Thyroid gland (tissue), 4 donors: Measurements from ENCODE around the gene SCUBE3. TPM values are rescaled to one million over a fixed set of nuclear protein-coding genes. Genes with fewer than 3 reads are reported as not detected.
A peak's percentile ranks its signal among the peaks of the same experiment; 100 is the strongest.

Source experiments
- DNase-seq, 2 donors: peaks; one replicate each; pipeline ENCODE4 v3.0.0-alpha.2; 2019
- H3K27ac ChIP-seq, 3 donors: fragments of 200-600 bp; sonication (generic); 1 replicate in 2 of 3; 2 replicates in 1 of 3; pipeline ENCODE4 v1.5.1; 2016 to 2019; ENCODE audit warnings: mild to moderate bottlenecking in 1 of 3, moderate library complexity in 1 of 3
- H3K27me3 ChIP-seq: fragments of 200-600 bp; sonication (generic); one replicate; pipeline ENCODE4 v1.5.1; 2019
- H3K36me3 ChIP-seq, 2 donors: fragments of 200-600 bp; sonication (generic); one replicate each; pipeline ENCODE4 v1.5.1; 2016 to 2019
- H3K4me1 ChIP-seq, 2 donors: fragments of 200-600 bp; sonication (generic); one replicate each; pipeline ENCODE4 v1.5.1; 2017 to 2019
- H3K4me3 ChIP-seq, 3 donors: fragments of 200-600 bp; sonication (generic); replicated peaks in 1 of 3; 1 replicate in 2 of 3; 2 replicates in 1 of 3; pipeline ENCODE4 v1.5.1; 2016; ENCODE audit warnings: mild to moderate bottlenecking in 1 of 3
- H3K9me3 ChIP-seq: fragments of 200-600 bp; sonication (generic); one replicate; pipeline ENCODE4 v1.5.1; 2017
- CTCF ChIP-seq, 6 experiments: fragments of 200-600 bp in 3 of 6; fragments of 450-650 bp in 3 of 6; sonication (generic) in 3 of 6; IDR thresholded peaks; one replicate each; pipeline ENCODE4 v1.5.1; 2016 to 2019; ENCODE audit warnings: antibody characterized with exemption in 6 of 6, mild to moderate bottlenecking in 2 of 6, inconsistent platforms in 1 of 6, moderate library complexity in 1 of 6
- POLR2A ChIP-seq, 2 donors: fragments of 450-650 bp; IDR thresholded peaks; one replicate each; pipeline ENCODE4 v1.6.1; 2017; ENCODE audit warnings: antibody characterized with exemption in 2 of 2, mild to moderate bottlenecking in 2 of 2, moderate library complexity in 1 of 2
- WGBS, 2 donors: methylation state at CpG; one replicate each; pipeline ENCODE4 v1.1.5; 2017; 5-methylcytosine and 5-hydroxymethylcytosine counted together
- intact Hi-C: fragments of 100-400 bp; cut with DNase I; formaldehyde crosslinking; loops from one replicate; pipeline ENCODE4 v1.15.1; 2023
- total RNA-seq, 4 donors: library from RNA; depleted of rRNA; stranded (reverse); fragments of >200 nt; gene quantifications; one replicate each; pipeline ENCODE4 v1.2.3, GENCODE V29; 2016

SCUBE3 gene
- total RNA-seq, 4 donors from 2014 or later = 45.5 to 119 (median 66.3) TPM

GRCh38 chr6:35297601-35298481 lies 84.1 kb downstream of the SCUBE3 start, which contains the start of gene DEF6:
Gene DEF6 (plus strand): TSS chr6:35297818. CDS start chr6:35297857, 39 bp downstream.
- Histone ChIP-seq H3K27ac (peak within 1 kb of the TSS in 2 of 3 donors; percentile 16 to 30), H3K9me3 (no peaks in the 10 kb centered on the region), H3K27me3 (no peaks in the 10 kb centered on the region), H3K4me1 (peaks cover 4 to 16% of the 10 kb centered on the region in 2 donors), H3K4me3 (peak within 1 kb of the TSS in 1 of 3 donors; percentile 14), H3K36me3 (peaks cover 19 to 22% of the 10 kb centered on the region in 2 donors)
- peak; percentile 22 to 95 (median 76) for TF ChIP-seq CTCF (IDR thresholded peaks at IDR 0.05)
- TF ChIP-seq POLR2A (IDR thresholded peaks at IDR 0.05) = no peak
- intact Hi-C loops = loop anchor here (5.0 kb wide), 1 partner anchor 149 kb away; no protein-coding TSS in a partner anchor
- WGBS, 2 donors = 24 to 33% methylated on average over 10 to 20 of the region's 35 CpGs
- DNase-seq = peak; percentile 87 to 89

- H3K4me1 ChIP-seq = peaks cover 4 to 16% of the 10 kb centered on the region in 2 donors
- no peaks in the 10 kb centered on the region for H3K27me3 ChIP-seq
- H3K27ac ChIP-seq = peak overlapping the region in 1 of 3 donors; percentile 16
- 88 to 95% methylated on average over 3 to 6 of the region's 6 CpGs for WGBS, 2 donors
- intact Hi-C loops = loop anchor here (5.0 kb wide), 1 partner anchor 149 kb away; no protein-coding TSS in a partner anchor
- no peak for DNase-seq
- H3K4me3 ChIP-seq = no peak overlapping the region
- H3K36me3 ChIP-seq = peaks cover 14% of the 10 kb centered on the region in 2 donors
- H3K9me3 ChIP-seq = no peaks in the 10 kb centered on the region
- no peak for TF ChIP-seq POLR2A (IDR thresholded peaks at IDR 0.05)
- no peak for TF ChIP-seq CTCF (IDR thresholded peaks at IDR 0.05)
Measured at GRCh38 chr6:35298625-35299140, 84.9 kb downstream of the SCUBE3 start.

GRCh38 chr6:35299674-35300073 lies 85.9 kb downstream of the SCUBE3 start:
- H3K9me3 ChIP-seq = no peaks in the 10 kb centered on the region
- H3K4me3 ChIP-seq = no peak overlapping the region
- 72 to 87% methylated on average over 4 of the region's 4 CpGs for WGBS, 2 donors
- no peak for DNase-seq
- intact Hi-C loops = loop anchor here (5.0 kb wide), 1 partner anchor 148 kb away; no protein-coding TSS in a partner anchor
- H3K27ac ChIP-seq = no peak overlapping the region
- H3K36me3 ChIP-seq = peaks cover 9% of the 10 kb centered on the region in 2 donors
- TF ChIP-seq CTCF (IDR thresholded peaks at IDR 0.05) = no peak
- no peak for TF ChIP-seq POLR2A (IDR thresholded peaks at IDR 0.05)
- no peaks in the 10 kb centered on the region for H3K27me3 ChIP-seq
- peaks cover 4 to 16% of the 10 kb centered on the region in 2 donors for H3K4me1 ChIP-seq

GRCh38 chr6:35300848-35301247 lies 87.1 kb downstream of the SCUBE3 start:
- H3K36me3 ChIP-seq = no peaks in the 10 kb centered on the region
- peaks cover 4 to 16% of the 10 kb centered on the region in 2 donors for H3K4me1 ChIP-seq
- no peak overlapping the region for H3K4me3 ChIP-seq
- no peaks in the 10 kb centered on the region for H3K27me3 ChIP-seq
- DNase-seq = no peak
- H3K27ac ChIP-seq = no peak overlapping the region
- no peaks in the 10 kb centered on the region for H3K9me3 ChIP-seq
- intact Hi-C loops = no loop called here
- TF ChIP-seq CTCF (IDR thresholded peaks at IDR 0.05) (no peak), POLR2A (IDR thresholded peaks at IDR 0.05) (no peak)

Other genes starting within 250 kb of the SCUBE3 start
- gene TCP11, start 72.6 kb upstream of the SCUBE3 start, total RNA-seq = 1 to 10 TPM in 2 of 4 donors, not detected in 2; 1.0 to 2.8 TPM
- 10 to 100 TPM; 54.3 to 81.7 (median 71.6) TPM for gene ZNF76, start 45.8 kb downstream of the SCUBE3 start, total RNA-seq
- 1 to 10 TPM; 5.2 to 9.3 (median 6.0) TPM for gene DEF6, start 83.9 kb downstream of the SCUBE3 start, total RNA-seq
- gene PPARD, start 128.6 kb downstream of the SCUBE3 start, total RNA-seq = 10 to 100 TPM; 17.3 to 40.3 (median 35.9) TPM
- gene FANCE, start 238.4 kb downstream of the SCUBE3 start, total RNA-seq = 1 to 10 TPM; 4.1 to 6.6 (median 6.2) TPM